Progenitor cell of endocrine pancreas (in vitro differentiated cells): ENCODE data around the gene KLF11. TPM values are rescaled to one million over a fixed set of nuclear protein-coding genes. Genes with fewer than 3 reads are reported as not detected.
"Not testable (repeated sequence)": the region's sequence is repeated elsewhere in the genome, so short reads cannot be mapped to it uniquely, and the experiment has no call there.

Source experiments
- DNase-seq: peaks from one replicate; pipeline ENCODE4 v3.0.0; 2021; ENCODE audit warnings: low spot score; ENCODE audit not compliant: unreplicated experiment
- H3K27ac Mint-ChIP-seq: 2 replicates; pipeline ENCODE4 v1.8.0; 2021; ENCODE audit warnings: mild to moderate bottlenecking, moderate library complexity, mixed read lengths
- H3K27me3 Mint-ChIP-seq: 2 replicates; pipeline ENCODE4 v1.8.0; 2021; ENCODE audit warnings: mixed read lengths
- H3K36me3 Mint-ChIP-seq: 2 replicates; pipeline ENCODE4 v1.8.0; 2022; ENCODE audit warnings: mixed read lengths; ENCODE audit not compliant: insufficient read depth
- H3K4me1 Mint-ChIP-seq: 2 replicates; pipeline ENCODE4 v1.8.0; 2021; ENCODE audit warnings: low read depth, mixed read lengths
- H3K4me3 Mint-ChIP-seq: 2 replicates; pipeline ENCODE4 v1.8.0; 2021; ENCODE audit warnings: low read depth, mild to moderate bottlenecking, moderate library complexity, mixed read lengths
- H3K9me3 Mint-ChIP-seq: 2 replicates; pipeline ENCODE4 v1.8.0; 2021; ENCODE audit warnings: low read depth, mixed read lengths
- total RNA-seq: library from RNA; stranded (reverse); gene quantifications from 2 replicates; pipeline ENCODE4 v1.2.1, GENCODE V29; 2021
- TF ChIP-seq, protein P1 (sequence below): fragments of 200-600 bp; sonication (generic); IDR thresholded peaks from one replicate; pipeline ENCODE4 v1.5.0; 2021; ENCODE audit warnings: antibody characterized with exemption, mild to moderate bottlenecking; ENCODE audit not compliant: unreplicated experiment

Gene KLF11
- total RNA-seq, 1 donor from 2014 or later = 3.5 TPM

DNA sequence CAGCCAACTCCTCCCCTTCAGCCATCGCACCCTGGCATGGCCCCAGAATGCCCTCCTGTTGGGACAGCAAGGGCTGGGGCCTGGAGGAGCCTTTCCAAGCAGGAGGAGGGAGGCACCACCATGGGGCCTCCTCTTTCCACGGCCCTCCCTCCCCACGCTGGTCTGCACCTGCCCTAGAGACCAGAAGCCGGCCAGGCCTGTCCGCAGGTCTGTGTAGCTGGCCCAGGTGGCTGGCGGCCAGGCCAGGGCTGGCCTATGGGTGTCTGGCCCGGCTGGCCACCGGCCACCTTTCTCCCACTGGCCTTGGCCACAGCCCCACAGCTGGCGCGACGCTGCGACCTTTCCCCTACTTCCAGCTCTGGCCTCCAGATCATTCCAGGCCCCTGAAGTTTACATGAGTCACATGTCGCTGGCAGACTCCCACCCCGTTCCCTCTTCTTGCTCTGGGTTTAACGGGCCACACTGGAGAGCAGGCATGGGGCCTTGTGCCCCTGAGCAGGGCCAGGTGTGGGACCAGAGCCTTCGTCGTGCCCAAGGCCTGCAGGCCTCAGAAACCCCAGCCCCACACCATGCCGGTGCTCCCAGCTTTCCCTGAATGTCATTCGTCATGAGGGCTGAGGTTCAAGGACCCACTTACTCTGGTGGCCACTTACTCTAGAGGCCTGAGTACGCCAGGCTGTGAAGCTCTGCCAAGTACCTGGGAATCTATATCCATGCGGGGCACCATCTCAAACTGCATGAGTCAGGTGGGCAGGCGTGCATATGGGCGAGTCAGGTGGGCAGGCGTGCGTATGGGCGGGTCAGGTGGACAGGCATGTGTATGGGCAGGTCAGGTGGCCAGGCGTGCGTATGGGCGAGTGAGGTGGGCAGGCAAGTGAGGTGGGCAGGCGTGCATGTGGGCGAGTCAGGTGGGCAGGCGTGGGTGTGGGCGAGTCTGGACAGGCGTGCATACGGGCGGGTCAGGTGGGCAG lies 33.3 kb upstream of the KLF11 start:
- H3K4me3 Mint-ChIP-seq = no peak overlapping the region
- H3K9me3 Mint-ChIP-seq = peaks cover 4% of the 10 kb centered on the region
- H3K4me1 Mint-ChIP-seq = peaks cover 5% of the 10 kb centered on the region
- TF ChIP-seq, protein P1, sequence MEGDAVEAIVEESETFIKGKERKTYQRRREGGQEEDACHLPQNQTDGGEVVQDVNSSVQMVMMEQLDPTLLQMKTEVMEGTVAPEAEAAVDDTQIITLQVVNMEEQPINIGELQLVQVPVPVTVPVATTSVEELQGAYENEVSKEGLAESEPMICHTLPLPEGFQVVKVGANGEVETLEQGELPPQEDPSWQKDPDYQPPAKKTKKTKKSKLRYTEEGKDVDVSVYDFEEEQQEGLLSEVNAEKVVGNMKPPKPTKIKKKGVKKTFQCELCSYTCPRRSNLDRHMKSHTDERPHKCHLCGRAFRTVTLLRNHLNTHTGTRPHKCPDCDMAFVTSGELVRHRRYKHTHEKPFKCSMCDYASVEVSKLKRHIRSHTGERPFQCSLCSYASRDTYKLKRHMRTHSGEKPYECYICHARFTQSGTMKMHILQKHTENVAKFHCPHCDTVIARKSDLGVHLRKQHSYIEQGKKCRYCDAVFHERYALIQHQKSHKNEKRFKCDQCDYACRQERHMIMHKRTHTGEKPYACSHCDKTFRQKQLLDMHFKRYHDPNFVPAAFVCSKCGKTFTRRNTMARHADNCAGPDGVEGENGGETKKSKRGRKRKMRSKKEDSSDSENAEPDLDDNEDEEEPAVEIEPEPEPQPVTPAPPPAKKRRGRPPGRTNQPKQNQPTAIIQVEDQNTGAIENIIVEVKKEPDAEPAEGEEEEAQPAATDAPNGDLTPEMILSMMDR = no peak
- H3K27me3 Mint-ChIP-seq = no peaks in the 10 kb centered on the region
- no peak overlapping the region for H3K27ac Mint-ChIP-seq
- H3K36me3 Mint-ChIP-seq = peaks cover 7% of the 10 kb centered on the region
- DNase-seq = no peak

DNA sequence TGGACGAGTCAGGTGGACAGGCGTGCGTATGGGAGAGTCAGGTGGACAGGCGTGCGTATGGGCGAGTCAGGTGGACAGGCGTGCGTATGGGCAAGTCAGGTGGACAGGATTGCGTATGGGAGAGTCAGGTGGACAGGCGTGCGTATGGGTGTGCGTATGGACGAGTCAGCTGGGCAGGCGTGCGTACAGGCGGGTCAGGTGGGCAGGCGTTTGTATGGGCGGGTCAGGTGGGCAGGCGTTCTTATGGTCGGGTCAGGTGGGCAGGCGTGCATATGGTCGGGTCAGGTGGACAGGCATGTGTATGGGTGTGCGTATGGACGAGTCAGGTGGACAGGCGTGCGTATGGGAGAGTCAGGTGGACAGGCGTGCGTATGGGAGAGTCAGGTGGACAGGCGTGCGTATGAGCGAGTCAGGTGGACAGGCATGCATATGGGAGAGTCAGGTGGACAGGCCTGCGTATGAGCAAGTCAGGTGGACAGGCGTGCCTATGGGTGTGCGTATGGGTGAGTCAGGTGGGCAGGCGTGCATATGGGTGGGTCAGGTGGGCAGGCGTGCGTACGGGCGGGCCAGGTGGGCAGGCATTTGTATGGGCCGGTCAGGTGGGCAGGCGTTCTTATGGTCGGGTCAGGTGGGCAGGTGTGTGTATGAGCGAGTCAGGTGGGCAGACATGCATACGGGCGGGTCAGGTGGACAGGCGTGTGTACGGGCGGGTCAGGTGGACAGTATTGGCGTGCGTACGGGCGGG lies 32.3 kb upstream of the KLF11 start:
- H3K9me3 Mint-ChIP-seq, H3K27me3 Mint-ChIP-seq, H3K36me3 Mint-ChIP-seq, H3K4me3 Mint-ChIP-seq, H3K27ac Mint-ChIP-seq, H3K4me1 Mint-ChIP-seq, DNase-seq: not testable (repeated sequence)

DNA sequence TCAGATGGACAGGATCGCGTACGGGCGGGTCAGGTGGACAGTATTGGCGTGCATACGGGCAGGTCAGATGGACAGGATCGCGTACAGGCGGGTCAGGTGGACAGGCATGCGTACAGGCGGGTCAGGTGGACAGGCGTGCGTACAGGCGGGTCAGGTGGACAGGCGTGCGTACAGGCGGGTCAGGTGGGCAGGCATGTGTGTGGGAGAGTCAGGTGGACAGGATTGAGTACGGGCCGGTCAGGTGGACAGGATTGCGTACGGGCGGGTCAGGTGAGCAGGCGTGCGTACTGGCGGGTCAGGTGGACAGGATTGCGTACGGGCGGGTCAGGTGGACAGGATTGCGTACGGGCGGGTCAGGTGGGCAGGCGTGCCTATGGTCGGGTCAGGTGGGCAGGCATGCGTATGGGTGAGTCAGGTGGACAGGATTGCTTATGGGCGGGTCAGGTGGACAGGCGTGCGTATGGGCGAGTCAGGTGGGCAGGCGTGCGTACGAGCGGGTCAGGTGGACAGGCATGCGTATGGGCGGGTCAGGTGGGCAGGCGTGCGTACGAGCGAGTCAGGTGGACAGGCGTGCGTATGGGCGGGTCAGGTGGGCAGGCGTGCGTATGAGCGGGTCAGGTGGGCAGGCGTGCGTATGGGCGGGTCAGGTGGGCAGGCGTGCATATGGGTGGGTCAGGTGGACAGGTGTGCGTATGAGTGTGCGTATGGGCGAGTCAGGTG lies 31.6 kb upstream of the KLF11 start:
- not testable (repeated sequence) for H3K27ac Mint-ChIP-seq, H3K36me3 Mint-ChIP-seq, H3K9me3 Mint-ChIP-seq, H3K4me1 Mint-ChIP-seq, H3K27me3 Mint-ChIP-seq, H3K4me3 Mint-ChIP-seq, DNase-seq

DNA sequence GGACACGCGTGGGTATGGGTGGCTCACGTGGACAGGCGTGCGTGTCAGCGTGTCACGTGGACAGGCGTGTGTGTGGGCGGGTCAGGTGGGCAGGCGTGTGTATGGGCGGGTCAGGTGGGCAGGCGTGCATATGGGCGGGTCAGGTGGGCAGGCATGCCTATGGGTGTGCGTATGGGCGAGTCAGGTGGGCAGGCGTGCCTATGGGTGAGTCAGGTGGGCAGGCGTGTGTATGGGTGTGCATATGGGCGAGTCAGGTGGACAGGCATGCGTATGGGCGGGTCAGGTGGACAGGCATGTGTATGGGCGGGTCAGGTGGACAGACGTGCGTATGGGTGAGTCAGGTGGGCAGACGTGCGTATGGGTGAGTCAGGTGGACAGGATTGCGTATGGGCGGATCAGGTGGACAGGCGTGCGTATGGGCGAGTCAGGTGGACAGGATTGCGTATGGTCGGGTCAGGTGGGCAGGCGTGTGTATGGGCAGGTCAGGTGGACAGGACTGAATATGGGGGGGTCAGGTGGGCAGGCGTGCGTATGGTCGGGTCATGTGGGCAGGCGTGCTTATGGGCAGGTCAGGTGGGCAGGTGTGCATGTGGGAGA lies 30.9 kb upstream of the KLF11 start:
- H3K27me3 Mint-ChIP-seq, H3K9me3 Mint-ChIP-seq, H3K4me3 Mint-ChIP-seq, DNase-seq, H3K36me3 Mint-ChIP-seq, H3K27ac Mint-ChIP-seq, H3K4me1 Mint-ChIP-seq: not testable (repeated sequence)

DNA sequence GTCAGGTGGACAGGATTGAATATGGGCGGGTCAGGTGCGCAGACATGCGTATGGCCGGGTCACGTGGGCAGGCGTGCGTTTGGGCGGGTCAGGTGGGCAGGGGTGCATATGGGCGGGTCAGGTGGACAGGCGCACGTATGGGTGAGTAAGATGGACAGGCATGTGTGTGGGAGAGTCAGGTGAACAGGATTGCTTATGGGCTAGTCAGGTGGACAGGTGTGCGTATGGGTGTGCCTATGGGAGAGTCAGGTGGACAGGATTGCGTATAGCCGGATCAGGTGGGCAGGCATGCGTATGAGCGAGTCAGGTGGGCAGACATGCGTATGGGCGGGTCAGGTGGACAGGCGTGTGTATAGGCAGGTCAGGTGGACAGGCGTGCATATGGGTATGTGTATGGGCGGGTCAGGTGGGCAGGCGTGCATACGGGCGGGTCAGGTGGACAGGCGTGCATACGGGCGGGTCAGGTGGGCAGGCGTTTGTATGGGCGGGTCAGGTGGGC lies 30.3 kb upstream of the KLF11 start:
- Mint-ChIP-seq H3K9me3 (no peaks in the 10 kb centered on the region), H3K36me3 (no peaks in the 10 kb centered on the region), H3K27ac (no peak overlapping the region)

DNA sequence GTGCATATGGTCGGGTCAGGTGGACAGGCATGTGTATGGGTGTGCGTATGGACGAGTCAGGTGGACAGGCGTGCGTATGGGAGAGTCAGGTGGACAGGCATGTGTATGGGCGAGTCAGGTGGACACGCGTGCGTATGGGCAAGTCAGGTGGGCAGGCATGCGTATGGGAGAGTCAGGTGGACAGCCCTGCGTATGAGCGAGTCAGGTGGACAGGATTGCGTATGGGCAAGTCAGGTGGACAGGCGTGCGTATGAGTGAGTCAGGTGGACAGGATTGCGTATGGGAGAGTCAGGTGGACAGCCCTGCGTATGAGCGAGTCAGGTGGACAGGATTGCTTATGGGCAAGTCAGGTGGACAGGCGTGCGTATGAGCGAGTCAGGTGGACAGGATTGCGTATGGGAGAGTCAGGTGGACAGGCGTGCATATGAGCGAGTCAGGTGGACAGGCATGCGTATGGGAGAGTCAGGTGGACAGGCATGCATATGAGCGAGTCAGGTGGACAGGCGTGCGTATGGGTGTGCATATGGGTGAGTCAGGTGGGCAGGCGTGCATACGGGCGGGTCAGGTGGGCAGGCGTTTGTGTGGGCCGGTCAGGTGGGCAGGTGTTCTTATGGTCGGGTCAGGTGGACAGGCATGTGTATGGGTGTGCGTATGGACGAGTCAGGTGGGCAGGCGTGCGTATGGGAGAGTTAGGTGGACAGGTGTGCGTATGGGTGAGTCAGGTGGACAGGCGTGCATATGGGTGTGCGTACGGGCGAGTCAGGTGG lies 29.5 kb upstream of the KLF11 start:
- H3K4me1 Mint-ChIP-seq, H3K27ac Mint-ChIP-seq, DNase-seq, H3K4me3 Mint-ChIP-seq, H3K9me3 Mint-ChIP-seq, H3K36me3 Mint-ChIP-seq: not testable (repeated sequence)
- peaks cover 11% of the 10 kb centered on the region for H3K27me3 Mint-ChIP-seq

More for the DNA sequence above, 30.3 kb upstream of the KLF11 start:
- Mint-ChIP-seq H3K27me3 (peaks cover 7% of the 10 kb centered on the region), H3K4me1 (peaks cover 2% of the 10 kb centered on the region), H3K4me3 (no peak overlapping the region)
- TF ChIP-seq, protein P1 = no peak
- DNase-seq = no peak
